ENCODE measurements around the gene ALMS1. TPM values are rescaled to one million over a fixed set of nuclear protein-coding genes. Genes with fewer than 3 reads are reported as not detected.

The ALMS1 gene
- total and polyA plus RNA-seq, 9 of the 15 experiments (the other 6 are each of a cell fraction or from before 2014, with no cell fraction given), result 1.4 to 26.3 (median 13.6) TPM

GRCh38 chr2:73566288-73566878, 180.7 kb downstream of the ALMS1 start:
- peak; percentile 29 for FAIRE-seq
- Histone ChIP-seq H2AFZ (ENCODE audit: low read depth, low read length) (no peak overlapping the region), H3K79me2 (ENCODE audit: control insufficient read depth, insufficient read depth, low read length) (no peaks in the 10 kb centered on the region), H3K4me2 (ENCODE audit: insufficient read depth, low read length) (no peak overlapping the region), H3K4me3 (no peak overlapping the region), H3K36me3 (ENCODE audit: control insufficient read depth, insufficient read depth, low read length) (no peaks in the 10 kb centered on the region), H3K27me3 (ENCODE audit: control insufficient read depth in 2 of 2, insufficient read depth in 2 of 2, low read length in 2 of 2) (no peaks in the 10 kb centered on the region), H3K4me1 (replicated peaks in 1 of 2; ENCODE audit: control insufficient read depth in 2 of 2, insufficient read depth in 2 of 2, low read length in 2 of 2) (no peaks in the 10 kb centered on the region), H3K9me3 (replicated peaks; ENCODE audit: control insufficient read depth, insufficient read depth, low read depth, low read length) (no peaks in the 10 kb centered on the region), H3K27ac (ENCODE audit: extremely low read depth, low read depth, low read length) (no peak overlapping the region), H3K9me1 (ENCODE audit: control insufficient read depth, insufficient read depth, low read length) (no peaks in the 10 kb centered on the region), H4K20me1 (replicated peaks; ENCODE audit: control insufficient read depth, insufficient read depth, low read length) (no peaks in the 10 kb centered on the region), H3K9ac (ENCODE audit: insufficient read depth in 1 of 2, low read depth in 2 of 2, low read length in 2 of 2) (no peak overlapping the region)
- DNase-seq (ENCODE audit: extremely low read depth in 1 of 4, low spot score in 3 of 4), result no peak
- peak; percentile 72 for ATAC-seq
- 26% methylated on average over 5 of the region's 5 CpGs for WGBS (ENCODE audit: insufficient coverage, low coverage, missing lambda C conversion rate)
- intact Hi-C loops (cut with micrococcal nuclease) (no loop called here), in situ Hi-C loops (cut with MboI) (no loop called here)
- ChIA-PET POLR2A (interaction anchor here (0.7 kb wide), 1 partner anchor 36 kb away, joined by 3 read pairs; no protein-coding TSS in a partner anchor), CTCF (ENCODE audit: low intra/inter-chr PET ratio) (no interaction called here)
- no TSS peak for BruUV-seq (replicated peaks)
- TF ChIP-seq TAL1 (IDR thresholded peaks at IDR 0.05) (no peak), ARID1B (IDR thresholded peaks at IDR 0.05) (no peak), ZNF785 (CRISPR knock-in tag; IDR thresholded peaks at IDR 0.05) (no peak), ZNF175 (CRISPR knock-in tag; IDR thresholded peaks at IDR 0.05; ENCODE audit: low read depth) (peak; percentile 57; the same call in 1 of the 2 replicates), MYBL2 (IDR thresholded peaks at IDR 0.05; ENCODE audit: low read depth) (no peak), MYBL2 (CRISPR knock-in tag; IDR thresholded peaks at IDR 0.05; ENCODE audit: borderline replicate concordance) (no peak), EP300 (IDR thresholded peaks at IDR 0.05; ENCODE audit: low read length) (no peak), GMEB1 (CRISPR knock-in tag; IDR thresholded peaks at IDR 0.05) (no peak), CEBPB (tag; IDR thresholded peaks at IDR 0.05) (peak; percentile 29; the same call in 1 of the 2 replicates), CEBPG (CRISPR knock-in tag; IDR thresholded peaks at IDR 0.05) (no peak), CEBPG (tag; conservative IDR thresholded peaks at IDR 0.05 in 1 of 2, IDR thresholded peaks at IDR 0.05 in 1 of 2) (peak in 1 of 2 experiments; percentile 85; a peak in 2 of 4 replicates), NR3C1 (CRISPR knock-in tag; IDR thresholded peaks at IDR 0.05) (no peak), CC2D1A (IDR thresholded peaks at IDR 0.05) (no peak), ESRRA (IDR thresholded peaks at IDR 0.05; ENCODE audit: borderline replicate concordance, low read depth) (no peak), ATF3 (IDR thresholded peaks at IDR 0.05) (peak; percentile 56; the same call in 1 of the 2 replicates), ATF3 (CRISPR knock-in tag; conservative IDR thresholded peaks at IDR 0.05) (no peak), SMARCA5 (IDR thresholded peaks at IDR 0.05) (no peak), ZNF589 (CRISPR knock-in tag; IDR thresholded peaks at IDR 0.05; ENCODE audit: low read depth) (peak; percentile 69; the same call in 1 of the 2 replicates), POLR2H (tag; IDR thresholded peaks at IDR 0.05; ENCODE audit: low read depth) (no peak), NR2C1 (IDR thresholded peaks at IDR 0.05) (no peak), NR2C1 (tag; IDR thresholded peaks at IDR 0.05) (no peak), TRIM24 (IDR thresholded peaks at IDR 0.05) (peak; percentile 51 to 56; a peak in 2 of 4 replicates), CTBP1 (IDR thresholded peaks at IDR 0.05; ENCODE audit: borderline replicate concordance) (0 out of 2 replicates have a peak, but pooled peaks have one; percentile 17)

Data from K562 (cell line).